Fibroblast of lung (primary cell): ENCODE results near the gene PTH.

ENCODE experiments used
- CTCF ChIP-seq, 2 donors: IDR thresholded peaks in 1 of 2; conservative IDR thresholded peaks in 1 of 2; 1 replicate in 1 of 2; 2 replicates in 1 of 2; pipeline ENCODE4 v1.5.1; 2011 to 2012; ENCODE audit warnings: low read length in 2 of 2, control low read depth in 1 of 2, inconsistent platforms in 1 of 2, low read depth in 1 of 2, mild to moderate bottlenecking in 1 of 2
- EZH2 ChIP-seq: IDR thresholded peaks from 2 replicates; pipeline ENCODE4 v1.5.1; 2012; ENCODE audit warnings: low read length, control low read depth, mild to moderate bottlenecking; ENCODE audit errors: missing control alignments

- no peak for TF ChIP-seq CTCF (conservative IDR thresholded peaks at IDR 0.05 in 1 of 2, IDR thresholded peaks at IDR 0.05 in 1 of 2; ENCODE audit: low read depth in 1 of 2, low read length in 2 of 2)
- no peak for TF ChIP-seq EZH2
These were observed 1.7 kb downstream of the PTH start for GRCh38 chr11:13494051-13494450.
